Subcutaneous adipose tissue (tissue), 4 donors: Measurements from ENCODE around the gene CNIH2. TPM values are rescaled to one million over a fixed set of nuclear protein-coding genes. Genes with fewer than 3 reads are reported as not detected.

Experiments used
- CTCF ChIP-seq: fragments of 450-650 bp; IDR thresholded peaks from one replicate; pipeline ENCODE4 v1.5.1; 2016; ENCODE audit warnings: low read depth, mild to moderate bottlenecking, control low read depth, antibody characterized with exemption, moderate library complexity
- total RNA-seq, 4 donors: library from RNA; depleted of rRNA; stranded (reverse); fragments of >200 nt; gene quantifications; one replicate each; pipeline ENCODE4 v1.1.0, GENCODE V29; 2016

The CNIH2 gene
- total RNA-seq, 4 donors from 2014 or later, result not detected

- no peak for TF ChIP-seq CTCF
Observed at GRCh38 chr11:66322732-66323427, 44.9 kb downstream of the CNIH2 start.

- TF ChIP-seq CTCF, result no peak
Observed at GRCh38 chr11:66323684-66324083, 45.7 kb downstream of the CNIH2 start.

GRCh38 chr11:66324664-66325063, 46.7 kb downstream of the CNIH2 start:
- no peak for TF ChIP-seq CTCF

- TF ChIP-seq CTCF, result no peak
Observed at GRCh38 chr11:66325263-66325671, 47.3 kb downstream of the CNIH2 start.

- TF ChIP-seq CTCF, result no peak
Observed at GRCh38 chr11:66326261-66327111, 48.5 kb downstream of the CNIH2 start.

- no peak for TF ChIP-seq CTCF
Observed at GRCh38 chr11:66327171-66328030, 49.4 kb downstream of the CNIH2 start.

- TF ChIP-seq CTCF, result no peak
Observed at GRCh38 chr11:66328031-66328301, 50.0 kb downstream of the CNIH2 start.
